Liver (tissue), 9 donors: ENCODE data around the gene TOB1. TPM values are rescaled to one million over a fixed set of nuclear protein-coding genes. Genes with fewer than 3 reads are reported as not detected.
A peak's percentile ranks its signal among the peaks of the same experiment; 100 is the strongest.

Source experiments
- DNase-seq: peaks from one replicate; pipeline ENCODE4 v3.0.0-alpha.2; 2017; ENCODE audit warnings: low spot score
- H3K27ac ChIP-seq, 2 donors: one replicate each; pipeline ENCODE4 v1.7.0; 2013; ENCODE audit warnings: inconsistent platforms in 2 of 2, low read length in 2 of 2, control low read depth in 1 of 2, low read depth in 1 of 2, mild to moderate bottlenecking in 1 of 2
- H3K27me3 ChIP-seq, 4 donors: one replicate each; pipeline versions ENCODE4 v1.6.1 to v1.7.0; 2013; ENCODE audit warnings: low read length in 3 of 4, inconsistent platforms in 1 of 4, mild to moderate bottlenecking in 1 of 4, moderate library complexity in 1 of 4; ENCODE audit not compliant: control insufficient read depth in 4 of 4, insufficient read depth in 4 of 4
- H3K36me3 ChIP-seq, 4 donors: one replicate each; pipeline versions ENCODE4 v1.6.1 to v1.7.0; 2013; ENCODE audit warnings: low read length in 3 of 4, mild to moderate bottlenecking in 3 of 4, low read depth in 1 of 4, moderate library complexity in 1 of 4; ENCODE audit not compliant: control insufficient read depth in 4 of 4, insufficient read depth in 3 of 4
- H3K4me1 ChIP-seq, 4 donors: one replicate each; pipeline versions ENCODE4 v1.6.1 to v1.7.0; 2013; ENCODE audit warnings: low read length in 3 of 4, mild to moderate bottlenecking in 3 of 4, moderate library complexity in 1 of 4; ENCODE audit not compliant: control insufficient read depth in 4 of 4, insufficient read depth in 4 of 4
- H3K4me3 ChIP-seq, 3 donors: one replicate each; pipeline versions ENCODE4 v1.6.1 to v1.7.0; 2013; ENCODE audit warnings: low read length in 3 of 3, control low read depth in 1 of 3, low read depth in 1 of 3, mild to moderate bottlenecking in 1 of 3
- H3K9ac ChIP-seq, 2 donors: one replicate each; pipeline ENCODE4 v1.7.0; 2013; ENCODE audit warnings: low read length in 2 of 2, mild to moderate bottlenecking in 2 of 2, moderate library complexity in 2 of 2, control low read depth in 1 of 2, low read depth in 1 of 2
- H3K9me3 ChIP-seq, 4 donors: one replicate each; pipeline versions ENCODE4 v1.6.1 to v1.7.0; 2013; ENCODE audit warnings: low read length in 3 of 4; ENCODE audit not compliant: control insufficient read depth in 4 of 4
- EGR1 ChIP-seq, 2 donors: IDR thresholded peaks; 2 replicates each; pipeline ENCODE4 v1.6.1; 2016 to 2018; ENCODE audit warnings: antibody characterized with exemption in 2 of 2, low read depth in 2 of 2
- FOXA1 ChIP-seq: IDR thresholded peaks from 2 replicates; pipeline ENCODE4 v1.6.1; 2016; ENCODE audit warnings: antibody characterized with exemption
- FOXA2 ChIP-seq: IDR thresholded peaks from 2 replicates; pipeline ENCODE4 v1.6.1; 2016; ENCODE audit warnings: antibody characterized with exemption
- GABPA ChIP-seq, 2 donors: IDR thresholded peaks in 1 of 2; conservative IDR thresholded peaks in 1 of 2; 2 replicates each; pipeline ENCODE4 v1.6.1; 2016; ENCODE audit warnings: antibody characterized with exemption in 2 of 2, mild to moderate bottlenecking in 1 of 2, moderate library complexity in 1 of 2
- HNF4A ChIP-seq, 2 donors: conservative IDR thresholded peaks; 2 replicates each; pipeline ENCODE4 v1.6.1; 2016; ENCODE audit warnings: antibody characterized with exemption in 2 of 2, mild to moderate bottlenecking in 2 of 2
- HNF4G ChIP-seq: IDR thresholded peaks from 2 replicates; pipeline ENCODE4 v1.6.1; 2016; ENCODE audit warnings: antibody characterized with exemption
- JUND ChIP-seq, 2 donors: IDR thresholded peaks; 2 replicates each; pipeline ENCODE4 v1.6.1; 2016; ENCODE audit warnings: antibody characterized with exemption in 2 of 2
- MAX ChIP-seq: IDR thresholded peaks from 2 replicates; pipeline ENCODE4 v1.6.1; 2016; ENCODE audit warnings: antibody characterized with exemption
- NR2F2 ChIP-seq: IDR thresholded peaks from 2 replicates; pipeline ENCODE4 v1.6.1; 2016; ENCODE audit warnings: antibody characterized with exemption
- RAD21 ChIP-seq, 2 donors: IDR thresholded peaks; 2 replicates each; pipeline ENCODE4 v1.6.1; 2016; ENCODE audit warnings: antibody characterized with exemption in 2 of 2, mild to moderate bottlenecking in 2 of 2
- REST ChIP-seq: IDR thresholded peaks from 2 replicates; pipeline ENCODE4 v1.6.1; 2016; ENCODE audit warnings: antibody characterized with exemption, mild to moderate bottlenecking
- RXRA ChIP-seq, 2 donors: IDR thresholded peaks; 2 replicates each; pipeline ENCODE4 v1.6.1; 2017 to 2018; ENCODE audit warnings: antibody characterized with exemption in 2 of 2, mild to moderate bottlenecking in 1 of 2
- SP1 ChIP-seq: IDR thresholded peaks from 2 replicates; pipeline ENCODE4 v1.6.1; 2018; ENCODE audit warnings: antibody characterized with exemption, mild to moderate bottlenecking
- TAF1 ChIP-seq: conservative IDR thresholded peaks from 2 replicates; pipeline ENCODE4 v1.6.1; 2016; ENCODE audit warnings: antibody characterized with exemption, mild to moderate bottlenecking
- YY1 ChIP-seq: IDR thresholded peaks from 2 replicates; pipeline ENCODE4 v1.6.1; 2016; ENCODE audit warnings: antibody characterized with exemption, mild to moderate bottlenecking
- WGBS: extraction: QIAGEN DNeasy Blood & Tissue Kit; methylation state at CpG from one replicate; pipeline ENCODE4 v1.1.7; 2013; 5-methylcytosine and 5-hydroxymethylcytosine counted together
- polyA plus RNA-seq, 2 donors: library from polyadenylated mRNA; stranded (reverse) in 1 of 2; unstranded in 1 of 2; fragments of 200-250 nt in 1 of 2; fragments of >200 nt in 1 of 2; fragmentation: Nextera tagmentation in 1 of 2; extraction: Ambion mirVana in 1 of 2; gene quantifications; one replicate each; pipeline versions ENCODE4 v1.2.1 to v1.2.3, GENCODE V29; 2013 to 2015
- total RNA-seq, 2 donors: library from RNA; depleted of rRNA; stranded (reverse); fragments of >200 nt; gene quantifications; one replicate each; pipeline ENCODE4 v1.2.3, GENCODE V29; 2014
- TF ChIP-seq, protein P1 (sequence below): IDR thresholded peaks from 2 replicates; pipeline ENCODE4 v1.6.1; 2016; ENCODE audit warnings: antibody characterized with exemption
- TF ChIP-seq, protein P2 (sequence below): fragments of 150-350 bp; IDR thresholded peaks from 2 replicates; pipeline ENCODE4 v1.5.1; 2017; ENCODE audit warnings: improper control_type of control experiment, low read depth, low read length; ENCODE audit not compliant: missing input control
- TF ChIP-seq, protein P3 (sequence below): IDR thresholded peaks from 2 replicates; pipeline ENCODE4 v1.6.1; 2016; ENCODE audit warnings: antibody characterized with exemption
- donor health status: healthy.
- donor health status: healthy.
- donor health status: healthy.
- donor health status: healthy.
- donor health status: healthy.

The TOB1 gene
- total and polyA plus RNA-seq, 4 donors, result 10.2 to 132 (median 37.8) TPM

DNA sequence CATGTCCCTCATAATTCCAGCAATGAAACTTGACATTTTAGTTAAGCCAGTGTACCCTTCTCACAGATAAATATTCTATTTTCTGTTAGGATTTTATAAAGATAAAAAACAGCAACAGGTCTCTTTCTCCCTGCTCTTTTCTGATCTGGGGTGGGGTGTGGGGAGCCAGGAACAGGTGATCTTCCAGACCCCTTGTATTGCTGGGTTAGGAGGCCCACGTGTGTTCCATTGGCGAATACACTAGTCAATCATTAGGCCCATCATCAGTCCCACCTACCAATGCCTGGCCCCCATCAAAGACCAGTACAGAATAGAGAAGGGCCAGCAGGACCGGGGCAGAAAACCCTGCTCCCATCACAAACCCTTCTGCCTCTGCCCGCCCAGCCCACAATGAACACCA, 40.3 kb upstream of the TOB1 start:
- H3K36me3 ChIP-seq, result no peaks in the 10 kb centered on the region
- no peaks in the 10 kb centered on the region for H3K9me3 ChIP-seq
- TF ChIP-seq, protein P1, sequence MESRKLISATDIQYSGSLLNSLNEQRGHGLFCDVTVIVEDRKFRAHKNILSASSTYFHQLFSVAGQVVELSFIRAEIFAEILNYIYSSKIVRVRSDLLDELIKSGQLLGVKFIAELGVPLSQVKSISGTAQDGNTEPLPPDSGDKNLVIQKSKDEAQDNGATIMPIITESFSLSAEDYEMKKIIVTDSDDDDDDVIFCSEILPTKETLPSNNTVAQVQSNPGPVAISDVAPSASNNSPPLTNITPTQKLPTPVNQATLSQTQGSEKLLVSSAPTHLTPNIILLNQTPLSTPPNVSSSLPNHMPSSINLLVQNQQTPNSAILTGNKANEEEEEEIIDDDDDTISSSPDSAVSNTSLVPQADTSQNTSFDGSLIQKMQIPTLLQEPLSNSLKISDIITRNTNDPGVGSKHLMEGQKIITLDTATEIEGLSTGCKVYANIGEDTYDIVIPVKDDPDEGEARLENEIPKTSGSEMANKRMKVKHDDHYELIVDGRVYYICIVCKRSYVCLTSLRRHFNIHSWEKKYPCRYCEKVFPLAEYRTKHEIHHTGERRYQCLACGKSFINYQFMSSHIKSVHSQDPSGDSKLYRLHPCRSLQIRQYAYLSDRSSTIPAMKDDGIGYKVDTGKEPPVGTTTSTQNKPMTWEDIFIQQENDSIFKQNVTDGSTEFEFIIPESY, result no peak
- no peak for TF ChIP-seq TAF1
- DNase-seq, result no peak
- peak overlapping the region; percentile 82 to 86 for H3K27ac ChIP-seq
- no peak overlapping the region for H3K4me3 ChIP-seq
- H3K9ac ChIP-seq, result peak overlapping the region in 1 of 2 donors; percentile 64
- peaks cover 12 to 71% (median 49%) of the 10 kb centered on the region in 4 donors for H3K4me1 ChIP-seq
- 89% methylated on average over 4 of the region's 4 CpGs for WGBS
- H3K27me3 ChIP-seq, result no peaks in the 10 kb centered on the region

DNA sequence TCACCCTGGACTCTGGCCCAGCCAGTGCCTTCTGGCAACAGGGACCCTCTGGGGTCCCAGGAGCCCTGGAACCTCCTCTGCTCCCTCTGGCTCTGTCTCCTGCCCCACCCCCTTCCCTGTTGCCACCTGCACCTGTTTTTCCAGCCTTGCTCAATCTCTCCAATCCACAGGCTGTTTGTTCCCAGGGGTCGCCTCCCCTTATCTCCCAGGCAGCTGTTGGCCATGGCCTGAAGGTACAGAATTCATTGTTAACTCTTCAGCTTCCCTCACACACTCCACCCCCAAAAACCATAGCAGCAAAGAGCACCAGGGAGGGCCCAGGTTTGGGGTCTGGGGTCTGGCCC, 39.3 kb upstream of the TOB1 start:
- Histone ChIP-seq H3K4me3 (peak overlapping the region in 2 of 3 donors; percentile 14 to 21), H3K27ac (peak overlapping the region; percentile 82 to 86), H3K9me3 (no peaks in the 10 kb centered on the region), H3K4me1 (peaks cover 12 to 63% (median 47%) of the 10 kb centered on the region in 4 donors), H3K27me3 (no peaks in the 10 kb centered on the region), H3K9ac (peak overlapping the region in 1 of 2 donors; percentile 64), H3K36me3 (no peaks in the 10 kb centered on the region)
- 19% methylated on average over 1 of the region's 1 CpG for WGBS
- peak; percentile 63 for DNase-seq
- TF ChIP-seq RXRA (IDR thresholded peaks at IDR 0.05) (peak in 1 of 2 donors; percentile 76), REST (no peak), GABPA (IDR thresholded peaks at IDR 0.05 in 1 of 2, conservative IDR thresholded peaks at IDR 0.05 in 1 of 2) (no peak), EGR1 (IDR thresholded peaks at IDR 0.05; ENCODE audit: low read depth in 2 of 2) (peak in 1 of 2 donors; percentile 56), SP1 (peak; percentile 42), FOXA1 (peak; percentile 54), FOXA2 (peak; percentile 15), YY1 (no peak), HNF4G (peak; percentile 4), JUND (IDR thresholded peaks at IDR 0.05) (no peak), MAX (no peak), TAF1 (no peak), HNF4A (conservative IDR thresholded peaks at IDR 0.05) (peak in 1 of 2 donors; percentile 81), RAD21 (IDR thresholded peaks at IDR 0.05) (peak in 1 of 2 donors; percentile 56), NR2F2 (no peak)
- TF ChIP-seq, protein P2, sequence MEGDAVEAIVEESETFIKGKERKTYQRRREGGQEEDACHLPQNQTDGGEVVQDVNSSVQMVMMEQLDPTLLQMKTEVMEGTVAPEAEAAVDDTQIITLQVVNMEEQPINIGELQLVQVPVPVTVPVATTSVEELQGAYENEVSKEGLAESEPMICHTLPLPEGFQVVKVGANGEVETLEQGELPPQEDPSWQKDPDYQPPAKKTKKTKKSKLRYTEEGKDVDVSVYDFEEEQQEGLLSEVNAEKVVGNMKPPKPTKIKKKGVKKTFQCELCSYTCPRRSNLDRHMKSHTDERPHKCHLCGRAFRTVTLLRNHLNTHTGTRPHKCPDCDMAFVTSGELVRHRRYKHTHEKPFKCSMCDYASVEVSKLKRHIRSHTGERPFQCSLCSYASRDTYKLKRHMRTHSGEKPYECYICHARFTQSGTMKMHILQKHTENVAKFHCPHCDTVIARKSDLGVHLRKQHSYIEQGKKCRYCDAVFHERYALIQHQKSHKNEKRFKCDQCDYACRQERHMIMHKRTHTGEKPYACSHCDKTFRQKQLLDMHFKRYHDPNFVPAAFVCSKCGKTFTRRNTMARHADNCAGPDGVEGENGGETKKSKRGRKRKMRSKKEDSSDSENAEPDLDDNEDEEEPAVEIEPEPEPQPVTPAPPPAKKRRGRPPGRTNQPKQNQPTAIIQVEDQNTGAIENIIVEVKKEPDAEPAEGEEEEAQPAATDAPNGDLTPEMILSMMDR, result no peak
- TF ChIP-seq, protein P3, sequence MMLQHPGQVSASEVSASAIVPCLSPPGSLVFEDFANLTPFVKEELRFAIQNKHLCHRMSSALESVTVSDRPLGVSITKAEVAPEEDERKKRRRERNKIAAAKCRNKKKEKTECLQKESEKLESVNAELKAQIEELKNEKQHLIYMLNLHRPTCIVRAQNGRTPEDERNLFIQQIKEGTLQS, result no peak
- TF ChIP-seq, protein P1, result peak; percentile 4
